Measurements from ENCODE around the gene ABHD2. TPM values are rescaled to one million over a fixed set of nuclear protein-coding genes. Genes with fewer than 3 reads are reported as not detected.
A peak's percentile ranks its signal among the peaks of the same experiment; 100 is the strongest.
"Not testable (repeated sequence)": the region's sequence is repeated elsewhere in the genome, so short reads cannot be mapped to it uniquely, and the experiment has no call there.

The ABHD2 gene, protein sequence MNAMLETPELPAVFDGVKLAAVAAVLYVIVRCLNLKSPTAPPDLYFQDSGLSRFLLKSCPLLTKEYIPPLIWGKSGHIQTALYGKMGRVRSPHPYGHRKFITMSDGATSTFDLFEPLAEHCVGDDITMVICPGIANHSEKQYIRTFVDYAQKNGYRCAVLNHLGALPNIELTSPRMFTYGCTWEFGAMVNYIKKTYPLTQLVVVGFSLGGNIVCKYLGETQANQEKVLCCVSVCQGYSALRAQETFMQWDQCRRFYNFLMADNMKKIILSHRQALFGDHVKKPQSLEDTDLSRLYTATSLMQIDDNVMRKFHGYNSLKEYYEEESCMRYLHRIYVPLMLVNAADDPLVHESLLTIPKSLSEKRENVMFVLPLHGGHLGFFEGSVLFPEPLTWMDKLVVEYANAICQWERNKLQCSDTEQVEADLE
- polyA plus RNA-seq, result 10 to 100 TPM in 2 of 4 donors, 1 to 10 TPM in 2; 6.7 to 33.6 (median 18.8) TPM
- long read RNA-seq, donor 1, result 0 reads
- long read RNA-seq, donor 2, full-length matches to known transcripts, result 5 of 5 reads
- long read RNA-seq, donor 2, partial matches to known transcripts, result 0 of 5 reads
- long read RNA-seq, donor 2, other reads (novel, unspliced or antisense), result 0 of 5 reads
- long read RNA-seq, donor 3, full-length matches to known transcripts, result 1 of 16 reads
- long read RNA-seq, donor 3, partial matches to known transcripts, result 15 of 16 reads
- long read RNA-seq, donor 3, other reads (novel, unspliced or antisense), result 0 of 16 reads
- long read RNA-seq, donor 4, result 0 reads
- long read RNA-seq, donor 5, partial matches to known transcripts, result 10 of 10 reads
- long read RNA-seq, donor 5, other reads (novel, unspliced or antisense), result 0 of 10 reads
- long read RNA-seq, donor 6, full-length matches to known transcripts, result 5 of 16 reads
- long read RNA-seq, donor 6, partial matches to known transcripts, result 11 of 16 reads
- long read RNA-seq, donor 6, other reads (novel, unspliced or antisense), result 0 of 16 reads
- long read RNA-seq, donor 7, full-length matches to known transcripts, result 2 of 2 reads
- long read RNA-seq, donor 7, partial matches to known transcripts, result 0 of 2 reads
- long read RNA-seq, donor 7, other reads (novel, unspliced or antisense), result 0 of 2 reads
- long read RNA-seq, donor 8, result 0 reads
- long read RNA-seq, donor 9, full-length matches to known transcripts, result 1 of 1 reads
- long read RNA-seq, donor 9, partial matches to known transcripts, result 0 of 1 reads
- long read RNA-seq, donor 9, other reads (novel, unspliced or antisense), result 0 of 1 reads
- long read RNA-seq, donor 10, full-length matches to known transcripts, result 8 of 13 reads
- long read RNA-seq, donor 10, partial matches to known transcripts, result 5 of 13 reads
- long read RNA-seq, donor 10, other reads (novel, unspliced or antisense), result 0 of 13 reads

DNA sequence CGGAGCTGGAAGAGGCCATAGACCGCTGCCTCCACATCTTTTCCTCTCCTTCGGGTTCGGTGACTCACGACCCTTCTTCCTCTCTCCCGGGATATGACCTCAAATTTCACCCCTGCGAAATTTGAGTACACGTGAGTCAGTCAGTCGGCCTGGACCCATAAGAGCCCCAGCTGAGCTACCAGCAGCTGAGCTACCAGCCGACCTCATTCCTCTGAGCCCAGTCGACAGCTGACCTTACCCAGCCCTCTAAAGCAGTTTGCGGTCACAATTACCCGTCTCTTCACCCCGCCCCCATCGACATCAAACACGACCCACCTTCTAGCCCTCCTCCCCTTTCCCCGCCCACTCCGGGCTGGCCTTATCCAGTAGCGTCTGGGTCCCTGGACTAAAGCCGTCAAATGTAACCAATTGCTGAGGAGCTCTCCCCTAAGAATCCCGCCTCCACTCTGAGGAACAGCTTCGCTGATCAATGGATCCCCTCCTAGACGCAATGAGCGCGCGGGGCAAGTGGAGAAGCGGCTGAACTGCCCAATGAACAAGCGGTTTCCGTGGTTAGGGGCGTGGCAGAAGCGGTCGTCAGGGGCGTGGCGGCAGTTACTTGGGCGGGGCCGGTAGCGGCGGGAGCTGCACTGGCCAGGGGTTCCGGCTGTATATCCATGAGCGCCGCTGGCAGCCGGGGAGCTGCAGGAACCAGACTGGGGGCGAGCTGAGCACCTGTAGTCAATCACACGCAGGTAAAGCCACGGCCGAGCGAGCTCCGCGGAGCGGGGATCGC is at the start of gene ABHD2:
ABHD2 (plus strand) TSS at position 627 of the 775 bp plus-strand sequence. CDS start 27,872 bp downstream, outside the sequence.
- Histone ChIP-seq H3K27me3 (ENCODE audit: control insufficient read depth in 3 of 3, insufficient read depth in 3 of 3, low read length in 3 of 3) (no peaks in the 10 kb centered on the region), H3K9me3 (ENCODE audit: control insufficient read depth in 2 of 2, insufficient read depth in 1 of 2, low read depth in 1 of 2, low read length in 1 of 2) (no peaks in the 10 kb centered on the region), H3K27ac (ENCODE audit: low read depth in 1 of 3, low read length in 2 of 3) (peak within 1 kb of the TSS; percentile 81 to 97 (median 85)), H3K4me3 (ENCODE audit: low read depth in 1 of 3, low read length in 3 of 3) (peak within 1 kb of the TSS; percentile 94 to 98 (median 97)), H3K36me3 (ENCODE audit: control insufficient read depth in 3 of 3, insufficient read depth in 2 of 3, low read depth in 1 of 3, low read length in 3 of 3) (peaks cover 0 to 5% (median 0%) of the 10 kb centered on the region in 3 donors), H3K4me1 (ENCODE audit: control insufficient read depth in 3 of 3, insufficient read depth in 2 of 3, low read depth in 1 of 3, low read length in 2 of 3) (peaks cover 0 to 37% (median 11%) of the 10 kb centered on the region in 3 donors)
- DNase-seq (peak; percentile 99 to 100), FAIRE-seq (no peak)
- WGBS, 3 donors, result 1% methylated on average over 44 to 51 of the region's 51 CpGs

DNA sequence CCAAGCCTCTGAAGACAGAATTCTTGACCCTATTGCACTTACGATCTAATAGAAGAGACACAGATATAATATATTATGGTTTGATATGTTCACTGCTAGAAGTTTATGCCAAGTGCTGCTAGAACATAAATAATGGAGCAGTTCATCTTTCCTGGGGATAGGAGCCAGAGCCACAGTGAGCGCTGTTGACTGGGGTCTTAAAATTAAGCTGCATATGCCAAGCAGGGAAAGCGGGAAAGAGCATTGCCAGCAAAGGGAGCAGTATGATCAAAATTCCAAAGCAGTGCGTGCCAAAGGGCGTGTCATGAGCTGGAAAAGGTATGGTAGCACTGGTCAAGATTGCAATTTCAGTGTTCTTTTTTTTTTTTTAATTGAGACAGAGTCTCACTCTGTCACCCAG is 49.1 kb upstream of the ABHD2 start:
- no peaks in the 10 kb centered on the region for H3K36me3 ChIP-seq (ENCODE audit: control insufficient read depth in 3 of 3, insufficient read depth in 2 of 3, low read depth in 1 of 3, low read length in 3 of 3)
- FAIRE-seq (no peak), DNase-seq (no peak)
- no peak overlapping the region for H3K4me3 ChIP-seq (ENCODE audit: low read depth in 1 of 3, low read length in 3 of 3)
- H3K4me1 ChIP-seq (ENCODE audit: control insufficient read depth in 3 of 3, insufficient read depth in 2 of 3, low read depth in 1 of 3, low read length in 2 of 3), result no peaks in the 10 kb centered on the region
- no peaks in the 10 kb centered on the region for H3K9me3 ChIP-seq (ENCODE audit: control insufficient read depth in 2 of 2, insufficient read depth in 1 of 2, low read depth in 1 of 2, low read length in 1 of 2)
- H3K27me3 ChIP-seq (ENCODE audit: control insufficient read depth in 3 of 3, insufficient read depth in 3 of 3, low read length in 3 of 3), result peaks cover 0 to 3% (median 0%) of the 10 kb centered on the region in 3 donors
- no peak overlapping the region for H3K27ac ChIP-seq (ENCODE audit: low read depth in 1 of 3, low read length in 2 of 3)
- 53 to 64% (median 62%) methylated on average over 5 of the region's 5 CpGs for WGBS, 3 donors

DNA sequence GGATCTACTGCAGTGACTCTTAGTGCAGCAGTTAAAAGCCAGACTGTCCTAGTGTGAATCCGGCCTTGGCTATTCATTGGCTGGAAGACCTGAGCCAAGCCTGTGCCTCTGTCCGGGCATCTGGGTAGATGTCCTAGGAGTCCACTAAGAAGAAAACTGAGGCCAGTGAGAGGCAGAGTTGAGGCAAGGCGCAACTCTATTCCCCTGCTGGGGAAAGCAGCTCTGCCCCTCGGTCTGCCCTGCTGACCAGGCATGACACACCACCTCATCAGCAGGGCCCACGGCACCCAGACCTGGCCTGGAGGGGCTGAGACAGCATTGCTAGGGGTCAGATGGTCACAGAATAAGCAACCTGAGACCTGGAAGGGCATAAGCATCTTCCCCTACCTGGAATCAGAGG is 46.7 kb upstream of the ABHD2 start:
- no peak overlapping the region for H3K4me3 ChIP-seq (ENCODE audit: low read depth in 1 of 3, low read length in 3 of 3)
- H3K27ac ChIP-seq (ENCODE audit: low read depth in 1 of 3, low read length in 2 of 3), result no peak overlapping the region
- 75 to 81% (median 80%) methylated on average over 5 of the region's 5 CpGs for WGBS, 3 donors
- no peaks in the 10 kb centered on the region for H3K9me3 ChIP-seq (ENCODE audit: control insufficient read depth in 2 of 2, insufficient read depth in 1 of 2, low read depth in 1 of 2, low read length in 1 of 2)
- no peak for FAIRE-seq
- DNase-seq, result no peak
- H3K27me3 ChIP-seq (ENCODE audit: control insufficient read depth in 3 of 3, insufficient read depth in 3 of 3, low read length in 3 of 3), result no peaks in the 10 kb centered on the region
- no peaks in the 10 kb centered on the region for H3K36me3 ChIP-seq (ENCODE audit: control insufficient read depth in 3 of 3, insufficient read depth in 2 of 3, low read depth in 1 of 3, low read length in 3 of 3)
- H3K4me1 ChIP-seq (ENCODE audit: control insufficient read depth in 3 of 3, insufficient read depth in 2 of 3, low read depth in 1 of 3, low read length in 2 of 3), result no peaks in the 10 kb centered on the region

DNA sequence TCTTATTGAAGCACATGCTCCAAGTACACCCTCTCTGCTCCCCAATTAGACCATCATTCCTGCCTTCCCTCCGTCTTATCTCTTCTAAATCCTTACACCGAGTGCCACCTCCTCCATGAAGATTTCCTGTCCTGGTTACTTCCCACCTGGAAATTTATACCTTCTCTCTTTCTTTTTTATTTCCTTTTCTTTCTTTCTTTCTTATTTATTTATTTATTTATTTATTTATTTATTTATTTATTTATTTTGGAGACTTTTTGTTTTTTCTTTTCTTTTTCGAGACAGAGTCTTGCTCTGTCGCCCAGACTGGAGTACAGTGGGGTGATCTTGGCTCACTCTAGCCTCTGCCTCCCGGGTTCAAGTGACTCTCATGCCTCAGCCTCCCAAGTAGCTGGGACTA is 45.9 kb upstream of the ABHD2 start:
- DNase-seq (no peak), FAIRE-seq (no peak)
- H3K27ac ChIP-seq (ENCODE audit: low read depth in 1 of 3, low read length in 2 of 3), result no peak overlapping the region

DNA sequence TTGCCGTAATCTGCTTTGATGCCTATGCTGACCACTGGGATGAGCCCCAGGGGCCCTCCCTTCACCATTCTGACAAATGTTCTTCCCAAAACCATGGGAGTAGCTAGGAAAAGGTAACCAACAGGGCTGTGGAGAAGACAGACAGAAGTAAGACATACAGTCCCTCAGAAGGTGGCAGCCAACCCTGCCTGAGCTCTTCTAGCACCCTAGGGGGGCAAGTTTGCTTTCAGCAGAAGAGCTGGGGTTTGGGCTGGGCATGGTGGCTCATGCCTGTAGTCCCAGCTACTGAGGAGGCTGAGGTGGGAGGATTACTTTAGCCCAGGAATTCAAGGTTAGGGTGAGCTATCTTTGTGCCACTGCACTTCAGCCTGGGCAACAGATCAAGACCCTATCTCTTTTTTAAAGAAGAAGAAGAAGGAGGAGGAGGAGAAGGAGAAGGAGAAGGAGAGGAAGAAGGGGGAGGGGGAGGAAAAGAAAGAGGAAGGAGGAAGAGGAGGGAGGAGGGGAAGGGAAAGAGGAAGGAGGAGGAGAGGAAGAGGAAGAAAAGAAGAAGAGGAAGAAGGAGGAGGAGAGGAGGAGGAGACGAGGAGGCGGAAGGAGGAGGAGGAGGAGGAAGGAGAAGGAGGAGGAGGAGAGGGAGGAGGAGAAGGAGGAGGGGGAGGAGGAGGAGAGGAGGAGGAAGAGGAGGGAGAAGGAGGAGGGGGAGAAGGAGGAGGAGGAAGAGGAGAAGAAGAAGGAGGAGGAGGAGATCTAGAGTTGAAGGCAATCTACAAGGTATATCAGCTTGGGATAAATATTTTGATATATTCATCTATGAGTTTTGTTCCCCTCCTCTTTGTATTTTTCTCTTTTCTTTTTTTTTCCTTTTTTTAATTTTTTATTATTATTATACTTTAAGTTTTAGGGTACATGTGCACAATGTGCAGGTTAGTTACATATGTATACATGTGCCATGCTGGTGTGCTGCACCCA is 44.9 kb upstream of the ABHD2 start:
- Histone ChIP-seq H3K36me3 (ENCODE audit: control insufficient read depth in 3 of 3, insufficient read depth in 2 of 3, low read depth in 1 of 3, low read length in 3 of 3) (no peaks in the 10 kb centered on the region), H3K4me1 (ENCODE audit: control insufficient read depth in 3 of 3, insufficient read depth in 2 of 3, low read depth in 1 of 3, low read length in 2 of 3) (no peaks in the 10 kb centered on the region), H3K27me3 (ENCODE audit: control insufficient read depth in 3 of 3, insufficient read depth in 3 of 3, low read length in 3 of 3) (no peaks in the 10 kb centered on the region), H3K9me3 (ENCODE audit: control insufficient read depth in 2 of 2, insufficient read depth in 1 of 2, low read depth in 1 of 2, low read length in 1 of 2) (no peaks in the 10 kb centered on the region), H3K4me3 (ENCODE audit: low read depth in 1 of 3, low read length in 3 of 3) (no peak overlapping the region), H3K27ac (ENCODE audit: low read depth in 1 of 3, low read length in 2 of 3) (no peak overlapping the region)
- DNase-seq, result no peak
- WGBS, 3 donors, result 89 to 93% (median 92%) methylated on average over 1 to 3 of the region's 3 CpGs
- no peak for FAIRE-seq

More for the DNA sequence above, 45.9 kb upstream of the ABHD2 start:
- 82 to 86% (median 86%) methylated on average over 5 of the region's 5 CpGs for WGBS, 3 donors
- no peaks in the 10 kb centered on the region for H3K4me1 ChIP-seq (ENCODE audit: control insufficient read depth in 3 of 3, insufficient read depth in 2 of 3, low read depth in 1 of 3, low read length in 2 of 3)
- H3K27me3 ChIP-seq (ENCODE audit: control insufficient read depth in 3 of 3, insufficient read depth in 3 of 3, low read length in 3 of 3), result no peaks in the 10 kb centered on the region
- no peaks in the 10 kb centered on the region for H3K9me3 ChIP-seq (ENCODE audit: control insufficient read depth in 2 of 2, insufficient read depth in 1 of 2, low read depth in 1 of 2, low read length in 1 of 2)
- no peaks in the 10 kb centered on the region for H3K36me3 ChIP-seq (ENCODE audit: control insufficient read depth in 3 of 3, insufficient read depth in 2 of 3, low read depth in 1 of 3, low read length in 3 of 3)
- H3K4me3 ChIP-seq (ENCODE audit: low read depth in 1 of 3, low read length in 3 of 3), result no peak overlapping the region

DNA sequence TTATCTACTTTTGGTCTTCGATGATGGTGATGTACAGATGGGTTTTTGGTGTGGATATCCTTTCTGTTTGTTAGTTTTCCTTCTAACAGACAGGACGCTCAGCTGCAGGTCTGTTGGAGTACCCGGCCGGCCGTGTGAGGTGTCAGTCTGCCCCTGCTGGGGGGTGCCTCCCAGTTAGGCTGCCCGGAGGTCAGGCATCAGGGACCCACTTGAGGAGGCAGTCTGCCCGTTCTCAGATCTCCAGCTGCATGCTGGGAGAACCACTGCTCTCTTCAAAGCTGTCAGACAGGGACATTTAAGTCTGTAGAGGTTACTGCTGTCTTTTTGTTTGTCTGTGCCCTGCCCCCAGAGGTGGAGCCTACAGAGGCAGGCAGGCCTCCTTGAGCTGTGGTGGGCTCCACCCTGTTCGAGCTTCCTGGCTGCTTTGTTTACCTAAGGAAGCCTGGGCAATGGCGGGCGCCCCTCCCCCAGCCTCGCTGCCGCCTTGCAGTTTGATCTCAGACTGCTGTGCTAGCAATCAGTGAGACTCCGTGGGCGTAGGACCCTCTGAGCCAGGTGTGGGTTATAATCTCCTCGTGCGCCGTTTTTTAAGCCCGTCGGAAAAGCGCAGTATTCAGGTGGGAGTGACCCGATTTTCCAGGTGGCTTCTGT is 39.1 kb upstream of the ABHD2 start:
- peak overlapping the region in 1 of 3 donors; percentile 26 for H3K4me3 ChIP-seq (ENCODE audit: low read depth in 1 of 3, low read length in 3 of 3)

More for the DNA sequence above, 39.1 kb upstream of the ABHD2 start:
- not testable (repeated sequence) for DNase-seq; FAIRE-seq; H3K36me3 ChIP-seq (ENCODE audit: control insufficient read depth in 3 of 3, insufficient read depth in 2 of 3, low read depth in 1 of 3, low read length in 3 of 3); H3K27me3 ChIP-seq (ENCODE audit: control insufficient read depth in 3 of 3, insufficient read depth in 3 of 3, low read length in 3 of 3); H3K9me3 ChIP-seq (ENCODE audit: control insufficient read depth in 2 of 2, insufficient read depth in 1 of 2, low read depth in 1 of 2, low read length in 1 of 2); H3K4me1 ChIP-seq (ENCODE audit: control insufficient read depth in 3 of 3, insufficient read depth in 2 of 3, low read depth in 1 of 3, low read length in 2 of 3); H3K27ac ChIP-seq (ENCODE audit: low read depth in 1 of 3, low read length in 2 of 3)
- 30 to 48% (median 35%) methylated on average over 17 to 21 of the region's 21 CpGs for WGBS, 3 donors

Measured in small intestine (tissue), 16 donors.